ENCODE data around the gene PTPRN2.

- TF ChIP-seq POLR2A (IDR thresholded peaks at IDR 0.05; ENCODE audit: control extremely low read depth in 1 of 2, low read depth in 2 of 2, low read length in 2 of 2) (no peak), EZH2 (IDR thresholded peaks at IDR 0.05; ENCODE audit: low read depth, low read length, severe bottlenecking) (no peak), JUN (IDR thresholded peaks at IDR 0.05; ENCODE audit: low read depth, low read length) (no peak), CTCF (IDR thresholded peaks at IDR 0.05; ENCODE audit: control extremely low read depth in 1 of 3, insufficient read depth in 1 of 3, low read depth in 1 of 3, low read length in 3 of 3) (no peak), SP2 (IDR thresholded peaks at IDR 0.05; ENCODE audit: low read length) (no peak), CHD1 (IDR thresholded peaks at IDR 0.05; ENCODE audit: low read depth, low read length) (no peak), BACH1 (IDR thresholded peaks at IDR 0.05; ENCODE audit: low read length) (no peak), ATF3 (IDR thresholded peaks at IDR 0.05; ENCODE audit: insufficient read depth, low read depth, low read length) (no peak)
Measured at GRCh38 chr7:158054611-158055010, 533.0 kb downstream of the PTPRN2 start.

Data from H1 (cell line).